Stimulated activated CD8-positive, alpha-beta memory T cell treated with anti-CD3 and anti-CD28 coated beads, Interleukin-4, amount 100 ng/mL, for 48 hours (primary cell): Measurements from ENCODE around the gene NR2F1-AS1.

Source experiments
- DNase-seq: peaks from one replicate; pipeline ENCODE4 v3.0.0-alpha.2; 2020

Gene NR2F1-AS1

DNA sequence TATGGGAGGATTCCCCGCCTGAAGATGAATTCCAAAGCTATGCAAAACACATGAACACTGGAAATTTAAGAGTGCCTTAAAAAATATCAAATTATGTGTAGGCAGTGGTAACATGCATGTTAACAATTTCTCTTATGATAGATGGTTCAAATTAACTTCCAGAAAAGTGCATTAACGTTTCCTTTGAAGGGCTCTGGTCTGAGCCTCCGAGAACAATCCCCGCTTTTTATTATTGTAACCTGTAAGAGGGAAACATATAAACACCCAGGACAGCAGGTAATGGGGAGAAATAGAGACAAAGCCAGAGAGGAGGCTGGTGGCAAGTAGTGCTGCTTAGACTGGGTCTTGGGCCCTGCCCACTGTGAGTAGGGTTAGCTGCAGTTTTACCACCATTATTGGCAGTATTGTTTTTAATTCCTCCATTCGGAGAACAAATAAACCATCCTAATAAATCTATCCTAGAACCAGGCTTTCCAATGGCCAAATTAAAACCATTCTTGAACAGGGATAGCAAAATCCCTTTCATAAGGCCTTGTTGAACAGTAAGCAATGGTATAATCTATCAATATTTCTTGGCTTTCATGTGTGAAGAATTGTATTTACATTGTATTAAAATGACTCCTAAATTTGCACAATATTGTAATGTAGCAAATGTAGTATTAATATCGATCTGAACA, 8.3 kb upstream of the NR2F1-AS1 start:
- DNase-seq = no peak

DNA sequence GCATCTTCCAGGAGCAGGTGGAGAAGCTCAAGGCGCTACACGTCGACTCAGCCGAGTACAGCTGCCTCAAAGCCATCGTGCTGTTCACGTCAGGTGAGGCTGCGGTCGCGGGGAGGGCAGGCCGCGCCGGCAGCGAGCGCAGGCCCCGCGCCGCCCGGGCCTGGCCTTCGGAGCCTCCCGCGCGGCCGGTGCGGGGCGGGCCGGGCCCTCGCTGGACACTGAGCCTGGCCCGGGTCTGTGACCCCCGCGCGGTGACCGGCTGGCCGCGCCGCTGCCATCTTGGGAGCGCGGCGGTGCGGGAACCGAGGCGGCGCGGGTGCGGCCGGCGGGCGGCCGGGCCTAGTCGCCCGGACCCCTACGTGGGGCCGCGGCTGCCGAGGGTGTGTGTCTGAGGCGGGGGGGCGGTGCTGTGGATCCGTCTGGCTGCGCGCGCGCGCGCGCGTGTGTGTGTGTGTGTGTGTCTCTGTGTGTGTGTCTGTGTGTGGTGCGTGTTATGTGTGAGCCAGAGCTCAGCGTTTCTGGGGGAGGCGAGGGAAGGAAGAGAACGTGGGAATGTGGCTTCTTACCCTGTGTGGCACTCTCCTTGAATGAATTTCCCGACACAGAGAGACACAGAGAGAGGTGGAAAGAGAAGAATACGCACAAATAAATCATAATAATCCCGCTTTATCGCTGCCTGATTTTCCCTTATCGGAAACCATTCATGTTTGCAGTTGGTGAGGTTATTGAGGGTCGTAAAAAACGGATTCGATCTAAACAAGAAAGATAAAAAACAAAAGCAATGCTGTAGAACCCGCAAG, 7.5 kb upstream of the NR2F1-AS1 start:
- DNase-seq = no peak

DNA sequence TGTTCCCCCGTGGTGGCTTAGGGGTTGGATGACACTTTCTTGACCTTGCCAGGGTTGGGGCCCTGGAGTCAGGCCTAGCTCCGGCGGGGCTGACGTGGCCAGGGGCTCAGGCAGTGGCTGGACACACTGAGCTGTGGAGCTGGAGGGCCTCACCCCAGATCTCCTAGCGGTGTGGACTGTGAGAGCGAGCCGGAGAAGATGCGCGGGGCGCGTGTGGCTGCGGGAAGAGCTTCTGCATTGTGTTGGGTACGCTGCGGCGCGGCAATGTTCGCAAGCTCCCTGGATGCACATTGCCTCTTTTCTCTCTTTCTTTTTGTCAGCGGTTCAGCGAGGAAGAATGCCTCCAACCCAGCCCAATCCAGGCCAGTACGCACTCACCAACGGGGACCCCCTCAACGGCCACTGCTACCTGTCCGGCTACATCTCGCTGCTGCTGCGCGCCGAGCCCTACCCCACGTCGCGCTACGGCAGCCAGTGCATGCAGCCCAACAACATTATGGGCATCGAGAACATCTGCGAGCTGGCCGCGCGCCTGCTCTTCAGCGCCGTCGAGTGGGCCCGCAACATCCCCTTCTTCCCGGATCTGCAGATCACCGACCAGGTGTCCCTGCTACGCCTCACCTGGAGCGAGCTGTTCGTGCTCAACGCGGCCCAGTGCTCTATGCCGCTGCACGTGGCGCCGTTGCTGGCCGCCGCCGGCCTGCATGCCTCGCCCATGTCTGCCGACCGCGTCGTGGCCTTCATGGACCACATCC, 6.8 kb upstream of the NR2F1-AS1 start:
- peak; percentile 31 for DNase-seq

DNA sequence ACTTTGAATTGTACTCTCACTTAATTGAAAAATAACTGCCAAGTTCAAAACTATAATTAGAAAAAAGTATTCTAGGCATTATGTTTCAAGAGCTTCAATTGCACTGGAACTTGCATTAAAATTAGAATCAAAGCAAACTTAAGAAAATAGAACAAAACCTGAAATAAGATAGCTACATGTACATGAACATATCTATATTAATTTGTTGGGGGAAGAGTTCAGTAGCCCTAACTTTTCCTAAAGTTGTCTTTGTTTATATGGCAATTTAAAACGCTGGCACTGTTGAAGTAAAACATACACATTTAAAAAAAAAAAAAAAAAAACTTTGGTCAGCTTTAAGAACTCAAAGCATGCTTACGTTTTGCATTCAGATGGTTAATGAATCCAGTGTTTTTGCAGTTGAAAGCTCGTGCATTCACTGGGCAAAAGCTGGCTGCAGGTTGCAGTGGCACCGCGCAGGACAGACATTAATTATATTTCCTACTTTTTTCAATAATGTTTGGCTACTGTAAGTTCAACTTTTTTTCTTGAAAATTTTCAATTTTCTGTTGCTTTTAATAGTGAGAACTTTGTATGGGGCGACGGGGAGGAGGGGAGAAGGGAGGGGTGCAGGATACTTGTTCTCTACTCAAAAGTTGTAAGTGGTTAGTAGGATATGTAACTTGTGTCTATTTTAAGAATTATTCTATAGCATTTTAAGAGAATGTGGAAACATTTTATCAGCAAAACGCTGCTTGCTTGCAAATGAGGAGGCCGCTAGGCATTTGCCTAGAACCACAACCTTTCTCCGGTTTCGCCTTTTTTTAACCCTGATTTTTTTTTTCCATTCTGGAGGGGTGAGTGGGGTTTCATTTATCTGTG, 5.9 kb upstream of the NR2F1-AS1 start:
- no peak for DNase-seq

DNA sequence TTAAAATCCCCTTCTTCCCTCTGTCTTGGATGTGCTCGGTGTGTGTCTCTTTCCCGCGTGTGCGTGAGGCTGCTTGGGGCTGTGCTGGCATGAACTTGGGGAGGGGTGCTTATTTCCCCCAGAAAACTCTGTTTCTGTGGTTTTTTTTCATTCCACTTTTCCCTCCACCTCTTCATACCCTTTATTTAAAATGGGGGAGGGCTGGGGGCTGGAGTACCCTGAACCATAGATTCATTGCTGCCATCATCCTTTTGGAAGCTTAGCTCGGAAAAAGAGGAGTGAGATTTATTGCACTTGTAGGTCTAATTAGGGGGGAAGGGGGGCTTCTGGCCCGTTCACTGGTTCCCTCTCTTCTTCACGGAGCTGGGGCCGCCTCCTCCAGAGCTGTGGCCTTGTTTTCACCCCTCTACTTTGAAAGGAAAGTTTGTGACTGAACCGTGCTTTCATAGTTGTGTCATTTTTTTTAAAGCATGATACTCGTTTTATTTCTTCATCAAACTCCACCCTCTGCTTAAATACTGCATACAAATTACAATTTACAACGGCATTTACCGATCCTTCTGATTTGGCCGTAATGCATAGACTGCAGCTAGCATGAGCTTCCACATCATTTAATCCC, 4.9 kb upstream of the NR2F1-AS1 start:
- no peak for DNase-seq

DNA sequence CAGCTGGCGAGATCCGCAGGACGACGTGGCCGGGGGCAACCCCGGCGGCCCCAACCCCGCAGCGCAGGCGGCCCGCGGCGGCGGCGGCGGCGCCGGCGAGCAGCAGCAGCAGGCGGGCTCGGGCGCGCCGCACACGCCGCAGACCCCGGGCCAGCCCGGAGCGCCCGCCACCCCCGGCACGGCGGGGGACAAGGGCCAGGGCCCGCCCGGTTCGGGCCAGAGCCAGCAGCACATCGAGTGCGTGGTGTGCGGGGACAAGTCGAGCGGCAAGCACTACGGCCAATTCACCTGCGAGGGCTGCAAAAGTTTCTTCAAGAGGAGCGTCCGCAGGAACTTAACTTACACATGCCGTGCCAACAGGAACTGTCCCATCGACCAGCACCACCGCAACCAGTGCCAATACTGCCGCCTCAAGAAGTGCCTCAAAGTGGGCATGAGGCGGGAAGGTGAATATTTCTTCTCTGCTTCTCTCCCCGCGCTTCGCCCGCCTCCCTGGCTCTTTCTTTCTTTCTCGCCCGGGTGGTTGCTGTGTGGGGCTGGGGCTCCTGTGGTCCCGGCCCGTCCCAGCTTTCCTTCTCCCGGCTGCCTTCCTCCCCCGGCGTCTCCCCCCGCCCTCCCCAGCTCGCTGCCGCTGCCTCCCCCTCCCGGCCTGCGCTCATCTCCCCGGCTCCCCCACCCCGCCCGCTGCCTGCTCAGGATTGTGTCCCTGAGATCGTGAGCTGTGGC, 4.2 kb upstream of the NR2F1-AS1 start:
- no peak for DNase-seq

DNA sequence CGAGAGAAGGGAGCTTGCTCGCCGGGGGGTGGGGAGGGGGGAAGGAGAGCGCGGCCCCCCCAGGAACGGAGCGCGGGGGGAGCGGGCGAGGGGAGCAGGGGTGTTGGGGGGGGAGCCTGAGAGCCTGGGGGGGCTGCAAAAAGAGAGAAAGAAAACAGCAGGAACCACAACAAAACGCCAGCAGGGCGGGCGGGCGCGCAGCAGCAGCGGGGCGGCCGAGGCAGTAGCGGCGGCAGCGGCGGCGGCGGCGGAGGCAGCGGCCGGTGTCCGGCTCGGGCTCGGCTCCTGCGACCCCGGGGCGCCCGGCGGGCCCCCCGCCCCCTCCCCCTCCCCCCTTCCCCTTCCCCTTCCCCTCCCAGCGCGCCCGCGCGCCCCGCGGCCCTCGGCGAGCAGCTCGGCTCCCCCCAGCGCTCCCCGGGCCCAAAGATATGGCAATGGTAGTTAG, 3.6 kb upstream of the NR2F1-AS1 start:
- no peak for DNase-seq

DNA sequence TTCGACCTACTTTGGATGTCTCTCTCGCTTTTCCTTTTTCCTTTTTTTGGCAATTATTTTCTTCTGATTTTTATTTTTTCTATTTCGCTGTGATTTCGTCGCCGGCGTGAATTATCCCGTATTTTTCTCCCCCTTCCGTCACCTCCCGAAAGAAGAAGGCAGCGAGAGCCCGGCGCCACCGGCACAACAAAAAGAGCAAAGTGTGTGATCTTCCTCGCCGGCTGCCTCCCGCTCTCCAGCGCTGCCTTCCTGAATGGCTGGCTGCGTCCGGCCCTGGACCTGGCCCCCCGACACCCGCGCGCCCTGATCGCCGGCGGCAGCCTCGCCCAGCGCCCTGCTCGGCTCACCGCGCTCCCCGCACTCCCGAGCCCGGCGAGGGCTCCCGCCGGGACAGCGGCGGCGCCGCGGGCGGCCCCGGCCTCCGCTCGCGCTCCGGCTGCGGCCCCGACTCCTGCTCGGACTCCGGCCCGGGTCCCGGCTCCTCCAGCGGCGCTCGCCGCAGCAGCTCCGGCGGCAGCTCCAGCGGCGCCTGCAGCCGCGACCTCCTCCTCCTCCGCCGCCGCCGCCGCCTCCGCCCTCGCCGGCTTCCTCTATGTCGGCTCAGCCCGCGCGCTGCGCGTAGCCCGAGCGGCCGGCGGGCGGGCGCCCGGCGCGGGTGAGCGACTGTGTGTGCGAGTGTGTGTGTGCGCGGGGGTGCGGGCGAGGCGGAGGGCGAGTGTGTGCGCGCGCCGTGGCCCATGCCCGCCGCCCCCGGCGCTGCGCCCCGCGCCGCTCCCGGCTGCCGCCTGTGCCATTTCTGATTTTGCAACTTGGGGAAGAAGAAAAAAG, 3.0 kb upstream of the NR2F1-AS1 start:
- no peak for DNase-seq

DNA sequence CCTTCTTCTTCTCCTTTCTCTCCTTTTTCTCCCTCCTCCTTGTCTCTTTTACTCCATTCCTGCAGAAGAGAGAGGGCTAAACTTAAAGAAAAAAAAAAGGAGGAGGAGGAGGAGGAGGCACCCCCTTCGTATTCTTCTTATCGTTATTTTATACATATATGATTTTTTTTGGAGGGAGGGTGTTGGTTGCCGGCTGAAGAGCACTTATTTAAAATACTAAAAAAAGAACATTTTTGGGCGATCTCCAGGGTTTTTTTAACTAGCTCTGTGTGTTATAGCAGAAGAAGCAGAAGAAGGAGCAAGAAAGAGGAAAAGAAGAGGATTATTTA, 2.4 kb upstream of the NR2F1-AS1 start:
- no peak for DNase-seq

DNA sequence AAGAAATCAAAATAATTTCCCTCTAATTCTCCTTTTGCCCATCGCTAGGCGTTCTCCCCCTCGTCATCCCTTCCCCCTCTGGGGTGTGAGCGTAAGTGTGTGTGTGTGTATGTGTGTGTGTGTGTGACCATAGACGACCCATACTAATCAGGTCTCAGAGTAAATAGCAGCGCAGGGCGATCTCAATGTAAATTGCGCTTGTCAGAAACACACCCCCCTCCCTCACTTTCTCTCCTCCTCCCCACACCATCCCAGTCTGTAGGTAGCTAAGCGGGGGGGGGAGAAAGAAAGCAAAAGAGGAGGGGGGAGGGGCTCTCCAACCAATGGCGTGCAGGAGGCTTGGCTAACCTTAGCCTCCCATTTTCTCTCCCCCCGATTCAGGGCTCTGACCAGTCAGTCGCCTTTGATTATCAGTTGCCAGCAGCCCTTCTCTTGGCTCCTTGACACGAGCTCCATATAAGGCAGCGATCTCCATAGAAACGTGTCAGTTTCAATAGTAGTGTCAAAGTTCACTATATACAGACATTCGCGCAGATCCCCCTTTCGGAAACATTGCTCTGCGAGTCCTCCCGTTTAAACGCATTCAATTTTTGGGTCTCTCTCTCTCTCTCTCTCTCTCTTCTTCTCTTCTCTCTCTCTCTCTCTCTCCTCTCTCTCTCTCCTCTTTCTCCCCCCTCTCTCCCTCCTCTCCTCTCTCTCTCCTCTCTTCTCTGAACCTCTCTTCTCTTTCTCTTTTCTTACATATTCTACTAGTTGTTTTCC, 1.8 kb upstream of the NR2F1-AS1 start, which contains the start of gene NR2F1:
NR2F1 (plus strand) TSS at position 546 of the 762 bp plus-strand sequence. CDS start 1,802 bp downstream, outside the sequence.
- no peak for DNase-seq

DNA sequence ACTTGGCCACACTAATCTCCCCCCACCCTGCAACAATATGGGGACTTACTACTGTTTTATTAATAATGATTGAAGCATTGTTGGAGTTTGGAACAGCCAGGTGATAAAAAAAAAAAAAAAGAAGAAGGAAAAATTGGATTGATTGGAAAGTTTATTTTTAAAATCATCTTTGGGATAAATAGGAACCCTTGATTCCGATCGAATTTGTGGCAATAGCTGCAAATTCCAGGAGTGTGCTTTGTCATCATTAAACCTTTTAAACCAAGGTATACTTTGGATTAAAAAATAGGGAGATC, 1.1 kb upstream of the NR2F1-AS1 start:
- no peak for DNase-seq

DNA sequence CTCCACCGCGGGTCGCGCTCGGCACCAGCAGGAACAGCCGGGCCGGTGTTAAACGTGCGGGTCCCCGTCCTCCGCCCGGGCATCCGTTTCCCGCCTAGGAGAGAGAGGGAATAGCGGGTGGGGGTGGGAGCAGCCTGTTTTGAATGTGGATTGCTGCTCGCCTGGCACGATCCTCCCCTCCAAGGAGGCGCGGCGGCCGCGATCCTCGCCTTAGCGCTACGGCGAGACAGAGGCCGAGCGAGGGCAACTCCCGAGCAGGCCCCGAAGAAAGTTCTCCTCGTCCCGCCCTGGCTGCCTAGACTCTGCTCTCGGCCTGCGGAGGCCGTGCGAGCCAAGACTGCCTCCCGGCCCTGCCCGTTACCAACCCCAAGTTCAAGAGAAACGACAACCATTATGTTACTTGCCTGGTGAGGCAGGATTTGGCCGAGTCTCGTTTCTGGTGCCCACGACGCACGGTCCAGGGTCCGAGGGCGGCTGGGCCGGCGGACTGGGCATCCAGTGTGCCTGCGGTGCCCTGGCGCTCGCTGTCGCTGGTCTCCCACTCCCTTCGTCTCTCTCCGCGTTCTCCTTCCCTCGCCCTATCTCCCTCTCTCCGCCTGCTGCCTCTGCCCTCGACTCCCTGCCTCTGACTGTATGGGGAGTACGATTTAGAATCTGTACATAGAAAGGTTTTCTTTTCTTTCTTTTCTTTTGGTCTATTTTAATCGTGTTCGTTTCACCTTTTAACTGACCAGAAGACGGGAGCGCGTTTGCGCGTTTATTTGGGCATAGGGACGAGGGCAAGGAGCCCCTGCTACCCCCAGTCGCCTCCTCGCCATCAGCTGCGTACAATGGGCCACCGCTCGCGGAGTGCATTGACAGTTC, 724 bp downstream of the NR2F1-AS1 start:
- DNase-seq = no peak

DNA sequence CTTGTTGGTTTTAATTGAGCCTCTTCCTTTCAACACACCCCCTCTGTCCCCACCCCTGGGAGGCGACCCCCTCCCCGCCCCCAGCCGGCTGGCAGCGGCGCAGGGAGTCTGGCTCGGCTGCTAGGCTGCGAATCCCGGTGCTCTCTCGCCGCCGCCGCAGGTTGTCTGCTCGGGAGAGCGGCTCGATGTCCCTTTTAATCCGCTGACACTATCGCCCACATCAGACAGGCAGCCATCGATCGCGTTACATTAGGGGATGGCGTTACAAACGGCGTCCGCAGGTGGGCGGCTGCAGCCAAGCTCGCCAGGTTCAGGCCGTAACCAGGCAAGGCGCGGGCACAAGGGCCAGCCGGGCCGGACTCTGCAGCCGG, 1.3 kb downstream of the NR2F1-AS1 start:
- no peak for DNase-seq

DNA sequence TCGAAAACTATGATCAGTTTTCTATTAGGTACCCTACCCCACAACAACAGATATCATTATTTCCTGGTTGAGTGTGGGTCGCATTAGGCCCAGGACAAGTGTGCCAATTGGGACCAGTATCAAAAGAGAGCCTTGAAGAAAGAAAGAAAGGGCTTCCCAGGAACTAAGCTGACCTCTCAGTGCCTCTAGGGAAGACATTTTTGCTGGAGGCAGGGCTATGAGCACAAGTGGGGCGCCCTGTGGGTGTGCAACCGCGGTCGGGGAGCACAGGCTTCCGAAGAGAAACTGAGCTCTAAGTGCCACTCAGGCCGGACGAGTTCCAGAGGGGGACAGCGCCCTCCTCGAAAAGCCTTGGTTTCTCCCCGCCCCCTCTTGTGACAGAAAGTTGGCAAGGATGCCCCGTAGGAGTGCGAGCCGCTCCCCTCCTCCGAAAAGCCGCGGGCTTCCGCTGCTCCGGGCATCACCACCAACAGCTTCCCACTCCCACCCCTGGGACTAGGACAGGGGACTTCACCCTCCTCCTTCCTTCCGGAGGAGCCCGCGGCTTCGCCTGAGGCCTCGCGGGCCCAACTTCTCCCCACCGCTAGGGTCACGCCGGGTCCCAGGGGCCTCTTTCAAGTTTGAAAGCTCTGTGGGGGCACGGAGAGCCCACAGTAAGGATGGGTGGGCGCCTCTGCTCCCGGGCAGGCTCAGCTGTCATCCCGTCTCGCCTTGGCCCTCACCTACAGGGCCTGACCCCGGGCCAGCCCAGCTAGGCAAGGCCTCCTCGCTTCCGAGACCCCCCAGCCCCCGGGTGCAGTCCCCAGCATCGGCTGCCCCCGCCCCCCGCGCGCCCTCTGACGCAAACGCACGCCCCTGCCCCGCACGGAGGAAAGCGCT, 2.0 kb downstream of the NR2F1-AS1 start:
- no peak for DNase-seq

DNA sequence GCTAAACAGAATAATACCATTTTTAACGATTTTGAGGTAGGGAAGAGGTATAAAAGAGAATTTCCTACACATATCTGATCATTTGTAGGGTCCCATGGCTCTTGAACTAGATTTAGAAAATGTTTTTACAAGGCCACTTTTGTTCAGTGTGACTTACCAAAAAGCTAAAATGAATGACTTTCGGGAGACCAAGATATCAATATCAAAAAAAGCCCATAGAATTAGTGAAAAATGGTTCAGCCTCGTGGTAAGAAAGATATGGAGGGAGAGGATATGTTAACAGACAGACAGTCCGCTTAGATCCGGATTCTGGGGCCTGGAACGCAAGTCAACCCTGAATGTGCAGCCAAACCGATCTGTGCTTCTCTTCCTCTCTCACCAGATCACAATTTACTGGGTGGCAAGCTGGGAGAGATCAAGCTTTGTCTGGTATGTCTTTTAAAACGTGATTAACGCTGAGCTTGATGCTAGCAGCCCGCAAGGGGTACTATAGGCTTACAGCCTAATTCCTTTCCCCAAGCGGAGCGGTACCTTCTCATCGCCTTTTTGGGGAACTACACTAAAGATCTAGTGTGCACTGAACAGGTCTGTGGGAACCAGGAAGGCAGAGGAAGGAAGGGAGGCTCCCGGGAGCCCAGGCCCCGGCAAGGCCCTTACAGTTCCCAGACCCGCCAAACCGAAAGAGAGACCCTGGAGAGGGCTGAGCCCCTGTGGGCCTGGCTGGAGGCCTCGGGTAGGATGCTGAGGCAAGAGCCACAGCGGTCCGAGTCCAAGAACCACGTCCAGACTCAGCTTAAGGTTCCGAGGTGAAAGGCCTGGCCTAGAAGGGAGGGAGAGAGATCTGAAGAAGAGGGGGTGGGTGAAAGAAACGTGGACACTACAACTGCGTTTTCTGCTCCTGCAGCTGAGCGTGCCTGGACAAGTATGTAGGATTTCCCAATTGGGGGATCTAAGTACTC, 2.9 kb downstream of the NR2F1-AS1 start:
- no peak for DNase-seq

DNA sequence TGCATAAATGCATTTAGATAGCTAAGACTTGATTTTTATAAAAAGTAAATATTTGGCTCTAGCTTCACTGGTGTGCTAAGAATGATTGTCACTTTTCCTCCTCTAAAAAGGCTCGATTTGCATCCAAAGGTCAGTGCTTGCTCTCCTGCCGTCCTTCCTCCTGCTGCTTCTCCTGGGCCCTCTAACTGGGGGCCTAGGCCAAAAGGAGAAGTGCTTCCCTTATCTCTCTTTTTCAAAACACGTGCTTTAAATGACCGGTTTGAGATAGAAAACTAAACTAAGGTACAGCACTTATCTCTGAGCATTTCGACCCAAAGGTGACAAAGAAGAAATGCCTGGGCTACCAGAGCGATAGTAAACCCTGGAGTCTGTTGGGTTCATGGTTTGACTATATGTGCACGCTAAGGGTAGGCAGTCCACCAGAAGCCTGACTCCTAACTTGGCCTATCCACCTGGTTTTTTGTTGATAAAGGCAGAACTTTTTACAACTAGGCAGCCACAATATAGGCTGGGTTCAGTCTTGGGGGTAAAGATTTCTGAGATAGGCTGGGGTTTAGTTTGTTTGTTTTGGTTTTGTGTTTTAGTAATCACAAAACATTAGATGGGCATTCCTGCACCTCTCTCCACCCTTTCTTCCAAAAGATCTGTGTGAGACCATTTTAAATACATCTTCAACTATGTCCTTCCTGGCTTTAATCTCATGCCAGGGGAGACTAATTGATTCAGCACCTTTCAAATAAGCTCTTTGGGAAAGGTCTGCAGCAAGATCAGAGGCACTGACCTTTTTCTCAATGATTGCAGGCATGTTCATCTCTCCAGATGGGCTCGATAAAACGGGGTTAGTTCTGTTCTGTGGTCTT, 3.8 kb downstream of the NR2F1-AS1 start:
- no peak for DNase-seq
